GM23338 (cell line): ENCODE results near the gene ZNF774. TPM values are rescaled to one million over a fixed set of nuclear protein-coding genes. Genes with fewer than 3 reads are reported as not detected.

Experiments
- ATAC-seq: fragments of 200-7000 bp; cut with Tn5 transposase; 3 replicates; pipeline ENCODE4 v1.9.1; 2020
- DNase-seq: peaks from one replicate; pipeline ENCODE4 v3.0.0-alpha.2; 2015; ENCODE audit warnings: low spot score
- H2AFZ ChIP-seq: fragments of 200-600 bp; sonication (generic); 2 replicates; pipeline ENCODE4 v1.8.0; 2016; ENCODE audit warnings: antibody characterized with exemption, mild to moderate bottlenecking, moderate library complexity
- H3F3A ChIP-seq: fragments of 200-600 bp; sonication (generic); replicated peaks from 2 replicates; pipeline ENCODE4 v1.8.0; 2017; ENCODE audit warnings: antibody characterized with exemption, mixed run types, low read depth
- H3K27ac ChIP-seq: fragments of 200-600 bp; sonication (generic); 2 replicates; pipeline ENCODE4 v1.6.1; 2016; ENCODE audit warnings: low read depth
- H3K27me3 ChIP-seq: fragments of 200-600 bp; sonication (generic); 2 replicates; pipeline ENCODE4 v1.8.0; 2016; ENCODE audit warnings: mild to moderate bottlenecking, mixed run types, moderate library complexity; ENCODE audit not compliant: insufficient read depth
- H3K36me3 ChIP-seq: fragments of 200-600 bp; sonication (generic); 2 replicates; pipeline ENCODE4 v1.8.0; 2016; ENCODE audit warnings: mild to moderate bottlenecking; ENCODE audit not compliant: insufficient read depth
- H3K4me1 ChIP-seq: fragments of 200-600 bp; sonication (generic); 2 replicates; pipeline ENCODE4 v1.8.0; 2016; ENCODE audit warnings: mild to moderate bottlenecking, moderate library complexity; ENCODE audit not compliant: insufficient read depth
- H3K4me2 ChIP-seq: fragments of 200-600 bp; sonication (generic); 2 replicates; pipeline ENCODE4 v1.7.1; 2017; ENCODE audit warnings: mixed run types
- H3K4me3 ChIP-seq: fragments of 200-600 bp; sonication (generic); 2 replicates; pipeline ENCODE4 v1.6.1; 2016; ENCODE audit warnings: mixed run types
- H3K79me2 ChIP-seq: fragments of 200-600 bp; sonication (generic); replicated peaks from 2 replicates; pipeline ENCODE4 v1.8.0; 2017; ENCODE audit warnings: mild to moderate bottlenecking; ENCODE audit not compliant: insufficient read depth
- H3K9me2 ChIP-seq: fragments of 200-600 bp; sonication (generic); 2 replicates; pipeline ENCODE4 v1.8.0; 2017; ENCODE audit not compliant: insufficient read depth
- H4K20me1 ChIP-seq: fragments of 200-600 bp; sonication (generic); replicated peaks from 2 replicates; pipeline ENCODE4 v1.8.0; 2017; ENCODE audit warnings: mild to moderate bottlenecking; ENCODE audit not compliant: insufficient read depth
- H3K27ac Mint-ChIP-seq: 2 replicates; pipeline ENCODE4 v1.8.0; 2020; ENCODE audit warnings: inconsistent platforms, mild to moderate bottlenecking, moderate library complexity, mixed read lengths
- H3K27me3 Mint-ChIP-seq: 3 replicates; pipeline ENCODE4 v1.8.0; 2022; ENCODE audit warnings: low read depth, mild to moderate bottlenecking, moderate library complexity, mixed read lengths, inconsistent platforms; ENCODE audit not compliant: insufficient read depth, poor library complexity
- H3K36me3 Mint-ChIP-seq: 3 replicates; pipeline ENCODE4 v1.8.0; 2021; ENCODE audit warnings: low read depth, mild to moderate bottlenecking, inconsistent platforms, moderate library complexity, mixed read lengths
- H3K4me1 Mint-ChIP-seq: 3 replicates; pipeline ENCODE4 v1.8.0; 2020; ENCODE audit warnings: mild to moderate bottlenecking, inconsistent platforms, mixed read lengths
- H3K4me3 Mint-ChIP-seq: 3 replicates; pipeline ENCODE4 v1.8.0; 2021; ENCODE audit warnings: moderate library complexity, mild to moderate bottlenecking, inconsistent platforms, mixed read lengths
- H3K9me3 Mint-ChIP-seq: 3 replicates; pipeline ENCODE4 v1.8.0; 2020; ENCODE audit warnings: moderate library complexity, mild to moderate bottlenecking, inconsistent platforms, mixed read lengths
- CREB1 ChIP-seq: fragments of 250-450 bp; sonication (Bioruptor Pico); IDR thresholded peaks from 2 replicates; pipeline ENCODE4 v1.5.0; 2020; ENCODE audit warnings: low read depth, mild to moderate bottlenecking, moderate library complexity
- CTCF ChIP-seq, 2 experiments: fragments of 200-600 bp in 1 of 2; sonication (generic) in 1 of 2; conservative IDR thresholded peaks; 2 replicates each; pipeline versions ENCODE4 v1.5.1 to v1.6.1; 2016 to 2017; ENCODE audit warnings: antibody characterized with exemption in 2 of 2, low read depth in 2 of 2, mild to moderate bottlenecking in 2 of 2, moderate library complexity in 1 of 2
- ETS1 ChIP-seq: IDR thresholded peaks from 2 replicates; pipeline ENCODE4 v1.6.1; 2016; ENCODE audit warnings: antibody characterized with exemption
- EZH2 ChIP-seq: fragments of 200-600 bp; sonication (generic); IDR thresholded peaks from one replicate; pipeline ENCODE4 v1.8.0; 2017; ENCODE audit warnings: antibody characterized with exemption, mild to moderate bottlenecking, low read depth; ENCODE audit not compliant: unreplicated experiment
- EZH2phosphoT487 ChIP-seq: fragments of 200-600 bp; sonication (generic); IDR thresholded peaks from one replicate; pipeline ENCODE4 v1.8.1; 2018; ENCODE audit warnings: antibody characterized with exemption; ENCODE audit not compliant: unreplicated experiment
- JUNB ChIP-seq: IDR thresholded peaks from one replicate; pipeline ENCODE4 v1.6.1; 2016; ENCODE audit warnings: antibody characterized with exemption; ENCODE audit not compliant: unreplicated experiment
- NANOG ChIP-seq: IDR thresholded peaks from 2 replicates; pipeline ENCODE4 v1.6.1; 2016; ENCODE audit warnings: antibody characterized with exemption, borderline replicate concordance
- POLR2AphosphoS5 ChIP-seq: IDR thresholded peaks from 2 replicates; pipeline ENCODE4 v1.6.1; 2016; ENCODE audit warnings: antibody characterized with exemption, low read depth
- REST ChIP-seq: IDR thresholded peaks from one replicate; pipeline ENCODE4 v1.6.1; 2018; ENCODE audit warnings: antibody characterized with exemption; ENCODE audit not compliant: unreplicated experiment
- STAT1 ChIP-seq: IDR thresholded peaks from one replicate; pipeline ENCODE4 v1.6.1; 2016; ENCODE audit warnings: antibody characterized with exemption; ENCODE audit not compliant: unreplicated experiment
- ZNF114 ChIP-seq: fragments of 250-450 bp; sonication (Bioruptor Pico); IDR thresholded peaks from 2 replicates; pipeline ENCODE4 v1.5.0; 2020; ENCODE audit warnings: mild to moderate bottlenecking, moderate library complexity
- ZNF331 ChIP-seq: fragments of 250-450 bp; sonication (Bioruptor Pico); IDR thresholded peaks from 2 replicates; pipeline ENCODE4 v1.5.0; 2020; ENCODE audit warnings: low read depth, mild to moderate bottlenecking, moderate library complexity
- ZNF462 ChIP-seq: fragments of 250-450 bp; sonication (Bioruptor Pico); IDR thresholded peaks from 2 replicates; pipeline ENCODE4 v1.5.0; 2020; ENCODE audit warnings: mild to moderate bottlenecking, moderate library complexity
- long read RNA-seq: library from polyadenylated mRNA; unstranded; transcript quantifications from one replicate; pipeline ENCODE4 v2.0.0, GENCODE V29; 2020; ENCODE audit not compliant: unreplicated experiment
- polyA plus RNA-seq: library from polyadenylated mRNA; unstranded; fragments of >200 nt; fragmentation: Nextera tagmentation; extraction: Ambion mirVana; gene quantifications from 2 replicates; pipeline ENCODE4 v1.2.1, GENCODE V29; 2016
- total RNA-seq: library from RNA; depleted of rRNA; stranded (reverse); fragments of >200 nt; shearing (Covaris generic); gene quantifications from 2 replicates; pipeline ENCODE4 v1.2.3, GENCODE V29; 2014; rRNA removed

The ZNF774 gene
- total RNA-seq, result 1.5 and 1.8 TPM in 2 replicates
- polyA plus RNA-seq, result 0.45 and 0.54 TPM in 2 replicates
- long read RNA-seq, result 0 reads

GRCh38 chr15:90352107-90352893, at the start of gene ZNF774:
Gene ZNF774, plus strand, starts transcription at chr15:90352284. Its CDS starts 2,377 bp downstream, at chr15:90354661.
- H3K27ac Mint-ChIP-seq, result no peak within 1 kb of the TSS
- no peaks in the 10 kb centered on the region for H3K9me3 Mint-ChIP-seq

More at GRCh38 chr15:90352107-90352893, at the start of gene ZNF774:
- no peak for TF ChIP-seq NANOG
- no peak for TF ChIP-seq ZNF331 (CRISPR knock-in tag)
- no peak for TF ChIP-seq CTCF (conservative IDR thresholded peaks at IDR 0.05; ENCODE audit: low read depth in 2 of 2)
- no peak for TF ChIP-seq JUNB
- peak; percentile 83 for TF ChIP-seq ETS1
- TF ChIP-seq ZNF114 (CRISPR knock-in tag), result no peak
- no peak for TF ChIP-seq ZNF462 (CRISPR knock-in tag)
- 0 out of 2 replicates have a peak, but pooled peaks have one; percentile 33 for TF ChIP-seq CREB1 (CRISPR knock-in tag)
- TF ChIP-seq STAT1, result no peak
- TF ChIP-seq REST, result no peak
- TF ChIP-seq EZH2, result no peak
- TF ChIP-seq EZH2phosphoT487, result no peak
- TF ChIP-seq POLR2AphosphoS5, result peak; percentile 37
- peak within 1 kb of the TSS; percentile 97 for H2AFZ ChIP-seq
- H3K4me3 Mint-ChIP-seq, result peak within 1 kb of the TSS; percentile 91
- H3K4me2 ChIP-seq, result peak within 1 kb of the TSS; percentile 93
- peak; percentile 99 for DNase-seq
- H3K4me1 ChIP-seq, result no peaks in the 10 kb centered on the region
- H3K36me3 Mint-ChIP-seq, result no peaks in the 10 kb centered on the region
- no peak within 1 kb of the TSS for H3K27ac ChIP-seq
- peak; percentile 97 for ATAC-seq
- no peaks in the 10 kb centered on the region for H3F3A ChIP-seq
- H3K4me3 ChIP-seq, result peak within 1 kb of the TSS; percentile 74
- H3K27me3 Mint-ChIP-seq, result peaks cover 15% of the 10 kb centered on the region
- no peaks in the 10 kb centered on the region for H4K20me1 ChIP-seq
- peaks cover 3% of the 10 kb centered on the region; the same call in 1 of the 3 replicates for H3K4me1 Mint-ChIP-seq
- no peaks in the 10 kb centered on the region for H3K27me3 ChIP-seq
- H3K36me3 ChIP-seq, result no peaks in the 10 kb centered on the region
- H3K79me2 ChIP-seq, result no peaks in the 10 kb centered on the region
- H3K9me2 ChIP-seq, result no peaks in the 10 kb centered on the region
